Ecto neural progenitor cell (in vitro differentiated cells): ENCODE data around the gene CYBRD1.

Experiments
- DNase-seq: peaks from one replicate; pipeline ENCODE4 v3.0.0-alpha.2; 2018; ENCODE audit warnings: low spot score

The CYBRD1 gene

GRCh38 chr2:171602352-171602751, 80.1 kb downstream of the CYBRD1 start:
- DNase-seq: no peak
